H1 (cell line): Measurements from ENCODE around the gene LRP11. TPM values are rescaled to one million over a fixed set of nuclear protein-coding genes. Genes with fewer than 3 reads are reported as not detected.

Experiments used
- CTCF ChIA-PET: fragments of 300-600 bp; sonication (Branson Sonifier 250); formaldehyde crosslinking; loops from one replicate; lab custom pipeline; 2021; ENCODE audit not compliant: partially characterized antibody; lab: Charles Lee
- POLR2A ChIA-PET: fragments of 300-600 bp; sonication (Branson Sonifier 250); formaldehyde crosslinking; loops from one replicate; lab custom pipeline; 2021; ENCODE audit warnings: inconsistent platforms; ENCODE audit not compliant: partially characterized antibody; lab: Charles Lee
- DNase-seq, 2 experiments: peaks; one replicate each; pipeline versions ENCODE4 v3.0.0 to v3.0.0-alpha.2; 2010 to 2022; ENCODE audit warnings: low spot score in 2 of 2, low read depth in 1 of 2, mixed read lengths in 1 of 2
- FAIRE-seq: peaks from 2 replicates; lab custom pipeline; 2011; peaks lifted over from hg19 to GRCh38; lab: Jason Lieb, UNC
- H2AFZ ChIP-seq: 2 replicates; pipeline ENCODE4 v1.8.1; 2012; ENCODE audit warnings: low read length, inconsistent platforms
- H2AK5ac ChIP-seq: 2 replicates; pipeline ENCODE4 v1.6.1; 2013; ENCODE audit warnings: low read depth, low read length
- H2BK120ac ChIP-seq: replicated peaks from 2 replicates; pipeline ENCODE3; 2013; ENCODE audit warnings: low read depth, low read length, inconsistent platforms
- H2BK12ac ChIP-seq: 2 replicates; pipeline ENCODE4 v1.6.1; 2013; ENCODE audit warnings: low read depth, low read length
- H2BK15ac ChIP-seq: 2 replicates; pipeline ENCODE4 v1.6.1; 2013; ENCODE audit warnings: low read length
- H2BK20ac ChIP-seq: 2 replicates; pipeline ENCODE4 v1.6.1; 2013; ENCODE audit warnings: low read length
- H2BK5ac ChIP-seq: 2 replicates; pipeline ENCODE4 v1.6.1; 2013; ENCODE audit warnings: low read depth, low read length
- H3K14ac ChIP-seq: 2 replicates; pipeline ENCODE4 v1.6.1; 2013; ENCODE audit warnings: inconsistent platforms; ENCODE audit not compliant: insufficient read length
- H3K18ac ChIP-seq: 2 replicates; pipeline ENCODE4 v1.6.1; 2013; ENCODE audit warnings: low read length; ENCODE audit errors: extremely low read depth
- H3K23ac ChIP-seq: 2 replicates; pipeline ENCODE4 v1.6.1; 2013; ENCODE audit warnings: inconsistent platforms; ENCODE audit not compliant: insufficient read length
- H3K23me2 ChIP-seq: 2 replicates; pipeline ENCODE4 v1.6.1; 2013; ENCODE audit warnings: low read depth, low read length
- H3K27ac ChIP-seq: 2 replicates; pipeline ENCODE4 v1.6.1; 2011; ENCODE audit warnings: low read depth, low read length, inconsistent platforms
- H3K27me3 ChIP-seq, 4 experiments: replicated peaks in 1 of 4; 1 replicate in 1 of 4; 2 replicates in 3 of 4; pipeline versions ENCODE4 v1.6.1 to v1.8.1; 2011 to 2013; ENCODE audit warnings: low read length in 3 of 4, mild to moderate bottlenecking in 3 of 4, inconsistent platforms in 2 of 4, mixed read lengths in 2 of 4, moderate library complexity in 1 of 4; ENCODE audit not compliant: control insufficient read depth in 3 of 4, insufficient read depth in 3 of 4; ENCODE audit errors: extremely low read depth in 1 of 4
- H3K36me3 ChIP-seq, 4 experiments: 2 replicates each; pipeline versions ENCODE4 v1.6.1 to v1.8.1; 2011 to 2013; ENCODE audit warnings: mild to moderate bottlenecking in 4 of 4, low read length in 3 of 4, moderate library complexity in 2 of 4, control low read depth in 1 of 4, inconsistent platforms in 1 of 4; ENCODE audit not compliant: insufficient read depth in 4 of 4, control insufficient read depth in 2 of 4
- H3K4ac ChIP-seq: replicated peaks from 2 replicates; pipeline ENCODE3; 2013; ENCODE audit warnings: low read length, low read depth, mixed read lengths, inconsistent platforms; ENCODE audit not compliant: insufficient read length
- H3K4me1 ChIP-seq, 4 experiments: replicated peaks in 1 of 4; 1 replicate in 1 of 4; 2 replicates in 3 of 4; pipeline versions ENCODE4 v1.6.1 to v1.8.1; 2011 to 2013; ENCODE audit warnings: low read length in 3 of 4, inconsistent platforms in 2 of 4, mixed read lengths in 1 of 4; ENCODE audit not compliant: insufficient read depth in 4 of 4, control insufficient read depth in 3 of 4
- H3K4me2 ChIP-seq, 2 experiments: 2 replicates each; pipeline versions ENCODE4 v1.6.1 to v1.8.1; 2011 to 2013; ENCODE audit warnings: low read depth in 2 of 2, low read length in 2 of 2, control low read depth in 1 of 2, inconsistent platforms in 1 of 2, mild to moderate bottlenecking in 1 of 2; ENCODE audit not compliant: insufficient read depth in 1 of 2
- H3K4me3 ChIP-seq, 4 experiments: fragments of 200-600, 300-600 bp in 1 of 4; sonication (generic), shearing (Covaris generic), sonication (Bioruptor Twin) in 1 of 4; 2 replicates each; pipeline versions ENCODE4 v1.5.1 to v1.8.1; 2011 to 2016; ENCODE audit warnings: low read length in 4 of 4, low read depth in 3 of 4, control low read depth in 2 of 4, inconsistent platforms in 2 of 4, mild to moderate bottlenecking in 2 of 4, mixed read lengths in 1 of 4, moderate library complexity in 1 of 4; ENCODE audit not compliant: insufficient read depth in 2 of 4; ENCODE audit errors: extremely low read depth in 1 of 4
- H3K56ac ChIP-seq: replicated peaks from 2 replicates; pipeline ENCODE3; 2013; ENCODE audit warnings: low read depth, mild to moderate bottlenecking, mixed read lengths, low read length, inconsistent platforms; ENCODE audit not compliant: insufficient read length
- H3K79me1 ChIP-seq: 2 replicates; pipeline ENCODE4 v1.6.1; 2013; ENCODE audit warnings: low read depth, low read length, control low read depth
- H3K79me2 ChIP-seq, 2 experiments: 2 replicates each; pipeline versions ENCODE4 v1.6.1 to v1.8.1; 2012 to 2013; ENCODE audit warnings: low read length in 2 of 2, mild to moderate bottlenecking in 2 of 2, inconsistent platforms in 1 of 2; ENCODE audit not compliant: insufficient read depth in 2 of 2, control insufficient read depth in 1 of 2
- H3K9ac ChIP-seq, 4 experiments: replicated peaks in 1 of 4; 1 replicate in 1 of 4; 2 replicates in 3 of 4; pipeline versions ENCODE4 v1.6.1 to v1.8.1; 2011 to 2013; ENCODE audit warnings: low read depth in 3 of 4, low read length in 3 of 4, control low read depth in 2 of 4, mild to moderate bottlenecking in 2 of 4, moderate library complexity in 2 of 4, inconsistent platforms in 1 of 4; ENCODE audit errors: extremely low read depth in 1 of 4
- H3K9me3 ChIP-seq, 2 experiments: 2 replicates each; pipeline versions ENCODE4 v1.6.1 to v1.8.1; 2012 to 2013; ENCODE audit warnings: mild to moderate bottlenecking in 2 of 2, moderate library complexity in 2 of 2, control low read depth in 1 of 2, inconsistent platforms in 1 of 2, low read depth in 1 of 2, low read length in 1 of 2, mixed read lengths in 1 of 2; ENCODE audit not compliant: insufficient read depth in 2 of 2
- H4K20me1 ChIP-seq, 2 experiments: replicated peaks in 1 of 2; 2 replicates each; pipeline versions ENCODE3 to v1.8.1; 2011 to 2013; ENCODE audit warnings: inconsistent platforms in 2 of 2, low read length in 2 of 2, mild to moderate bottlenecking in 1 of 2; ENCODE audit not compliant: insufficient read depth in 2 of 2, control insufficient read depth in 1 of 2
- H4K5ac ChIP-seq: 2 replicates; pipeline ENCODE4 v1.6.1; 2013; ENCODE audit warnings: low read length, low read depth, mixed read lengths, inconsistent platforms; ENCODE audit not compliant: insufficient read length
- H4K8ac ChIP-seq: 2 replicates; pipeline ENCODE4 v1.8.0; 2013; ENCODE audit warnings: mild to moderate bottlenecking, moderate library complexity, low read length, inconsistent platforms; ENCODE audit not compliant: insufficient read depth; ENCODE audit errors: extremely low read depth
- H4K91ac ChIP-seq: replicated peaks from 2 replicates; pipeline ENCODE3; 2013; ENCODE audit warnings: low read length, mixed read lengths, inconsistent platforms; ENCODE audit not compliant: insufficient read length
- BRCA1 ChIP-seq: IDR thresholded peaks from 2 replicates; pipeline ENCODE4 v1.6.1; 2012; ENCODE audit warnings: low read depth, low read length, improper control_type of control experiment
- CHD1 ChIP-seq: IDR thresholded peaks from 2 replicates; pipeline ENCODE4 v1.6.1; 2012; ENCODE audit warnings: low read depth, low read length, improper control_type of control experiment
- CTBP2 ChIP-seq: IDR thresholded peaks from 2 replicates; pipeline ENCODE4 v1.7.0; 2011; ENCODE audit warnings: borderline replicate concordance, mild to moderate bottlenecking, moderate library complexity, mixed read lengths, low read length; ENCODE audit not compliant: insufficient read depth, insufficient read length
- EZH2 ChIP-seq: fragments of 200-600 bp; sonication (generic); IDR thresholded peaks from 2 replicates; pipeline ENCODE4 v1.7.1; 2012; ENCODE audit warnings: low read depth, mild to moderate bottlenecking, moderate library complexity, low read length, inconsistent platforms; ENCODE audit not compliant: severe bottlenecking
- GABPA ChIP-seq: IDR thresholded peaks from 2 replicates; pipeline ENCODE4 v1.6.1; 2011; ENCODE audit warnings: mild to moderate bottlenecking, low read length, moderate library complexity, borderline replicate concordance; ENCODE audit not compliant: insufficient read depth
- HDAC6 ChIP-seq: IDR thresholded peaks from one replicate; pipeline ENCODE4 v1.7.1; 2012; ENCODE audit warnings: low read depth, mild to moderate bottlenecking, inconsistent platforms, low read length, moderate library complexity
- KDM1A ChIP-seq: fragments of 200-600, 300-600 bp; sonication (generic); IDR thresholded peaks from 2 replicates; pipeline ENCODE4 v1.7.1; 2016; ENCODE audit warnings: mild to moderate bottlenecking, low read length, borderline replicate concordance
- RAD21 ChIP-seq, 2 experiments: IDR thresholded peaks in 1 of 2; conservative IDR thresholded peaks in 1 of 2; 2 replicates each; pipeline ENCODE4 v1.6.1; 2011; ENCODE audit warnings: low read depth in 2 of 2, low read length in 2 of 2, improper control_type of control experiment in 1 of 2, inconsistent platforms in 1 of 2, mild to moderate bottlenecking in 1 of 2, moderate library complexity in 1 of 2
- SP2 ChIP-seq: IDR thresholded peaks from 2 replicates; pipeline ENCODE4 v1.6.1; 2012; ENCODE audit warnings: mild to moderate bottlenecking, low read length, inconsistent platforms
- SP4 ChIP-seq: IDR thresholded peaks from 2 replicates; pipeline ENCODE4 v1.6.1; 2012; ENCODE audit warnings: low read length, inconsistent platforms
- TAF7 ChIP-seq: optimal IDR thresholded peaks from 2 replicates; pipeline ENCODE3; 2011; ENCODE audit warnings: low read depth, mild to moderate bottlenecking, inconsistent platforms, low read length, moderate library complexity, borderline replicate concordance
- YY1 ChIP-seq: IDR thresholded peaks from 2 replicates; pipeline ENCODE4 v1.6.1; 2011; ENCODE audit warnings: low read depth, mild to moderate bottlenecking, low read length
- WGBS, 2 experiments: shearing (Covaris generic) in 1 of 2; methylation state at CpG; one replicate each; pipeline versions ENCODE4 v1.1.6 to v1.1.7; 2013 to 2015; ENCODE audit warnings: low lambda C conversion rate in 2 of 2, mixed read lengths in 2 of 2, inconsistent platforms in 1 of 2, low coverage in 1 of 2, missing lambda C conversion rate in 1 of 2; ENCODE audit not compliant: insufficient replicate concordance in 2 of 2, insufficient coverage in 1 of 2, insufficient read length in 1 of 2; ENCODE audit errors: extremely low coverage in 1 of 2, missing lambda C conversion rate in 1 of 2; 5-methylcytosine and 5-hydroxymethylcytosine counted together
- polyA plus RNA-seq, 7 experiments: library from polyadenylated mRNA; depleted of rRNA in 3 of 7; stranded (reverse) in 5 of 7; unstranded in 2 of 7; fragments of >200 nt in 5 of 7; fragments of 200-250 nt in 2 of 7; gene quantifications; 1 replicate in 5 of 7; 2 replicates in 1 of 7; 4 replicates in 1 of 7; pipeline versions ENCODE4 v1.2.1 to v1.2.3, GENCODE V29; 2011 to 2013; ENCODE audit warnings: missing spikeins in 2 of 7, mixed read lengths in 2 of 7
- total RNA-seq: library from RNA; stranded (reverse); fragmentation: NEBNext Ultra II Directional; extraction: Animal tissue kit (Norgen Biotek cat#: 25700); gene quantifications from 2 replicates; pipeline ENCODE4 v1.2.1, GENCODE V29; 2021
- TF ChIP-seq, protein P1 (sequence below): IDR thresholded peaks from 2 replicates; pipeline ENCODE4 v1.6.1; 2012; ENCODE audit warnings: inconsistent platforms

The LRP11 gene
- total and polyA plus RNA-seq, 2 of the 8 experiments (the other 6 are each of a cell fraction or from before 2014, with no cell fraction given): 11.0 to 20.0 TPM

DNA sequence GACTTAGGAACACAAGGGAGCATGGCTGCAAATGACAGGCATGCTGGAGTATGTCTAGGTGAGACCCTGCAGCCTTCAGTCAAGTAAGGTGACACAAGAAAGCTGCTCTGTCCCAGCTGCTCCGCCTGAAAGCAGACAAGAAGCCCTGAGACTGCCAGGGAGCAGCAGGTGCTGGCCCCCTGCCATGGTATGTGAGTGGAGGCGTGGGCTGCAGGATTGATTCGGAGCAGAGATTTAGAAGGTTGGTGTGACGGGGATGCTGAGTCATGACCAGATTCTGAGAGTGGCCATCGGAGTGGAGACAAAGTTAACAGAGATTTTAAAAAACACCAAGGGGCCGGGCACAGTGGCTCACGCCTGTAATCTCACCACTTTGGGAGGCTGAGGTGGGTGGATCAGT lies 17.8 kb downstream of the LRP11 start:
- Histone ChIP-seq H4K8ac (no peak overlapping the region), H3K4ac (no peak overlapping the region), H2BK5ac (no peak overlapping the region), H3K4me2 (no peak overlapping the region), H2BK120ac (no peak overlapping the region), H2AFZ (no peak overlapping the region), H3K27ac (no peak overlapping the region), H3K9ac (no peak overlapping the region), H4K20me1 (peaks cover 0 to 2% of the 10 kb centered on the region in 2 experiments), H3K79me1 (no peaks in the 10 kb centered on the region), H4K91ac (no peak overlapping the region), H2BK12ac (no peak overlapping the region), H3K23me2 (no peaks in the 10 kb centered on the region), H3K9me3 (no peaks in the 10 kb centered on the region), H2AK5ac (no peak overlapping the region), H3K4me3 (no peak overlapping the region), H3K4me1 (no peaks in the 10 kb centered on the region), H3K56ac (no peak overlapping the region), H3K23ac (no peak overlapping the region), H3K18ac (no peak overlapping the region), H4K5ac (no peak overlapping the region), H3K79me2 (no peaks in the 10 kb centered on the region), H2BK15ac (no peak overlapping the region), H3K36me3 (no peaks in the 10 kb centered on the region), H3K14ac (no peak overlapping the region), H3K27me3 (no peaks in the 10 kb centered on the region), H2BK20ac (no peak overlapping the region)
- 80% methylated on average over 7 of the region's 7 CpGs; no CpG with 5 or more reads in 1 of the 2 experiments for WGBS, 2 experiments
- CTCF ChIA-PET: interaction anchor here (0.6 to 15.4 kb wide), 10 partner anchors 10 to 227 kb away, joined by 3 to 195 read pairs (median 4); no protein-coding TSS in a partner anchor
- POLR2A ChIA-PET: interaction anchor here (0.6 to 1.9 kb wide), 2 partner anchors 18 to 54 kb away, joined by 3 to 6 read pairs; partner anchors contain the start of gene LRP11
- DNase-seq (no peak), FAIRE-seq (no peak)
- TF ChIP-seq RAD21 (IDR thresholded peaks at IDR 0.05 in 1 of 2, conservative IDR thresholded peaks at IDR 0.05 in 1 of 2; ENCODE audit: low read depth in 2 of 2, low read length in 2 of 2) (no peak), EZH2 (no peak), KDM1A (no peak), TAF7 (no peak), GABPA (no peak), SP4 (no peak), CHD1 (no peak), CTBP2 (no peak), HDAC6 (no peak), SP2 (no peak), BRCA1 (no peak), YY1 (no peak)
- TF ChIP-seq, protein P1, sequence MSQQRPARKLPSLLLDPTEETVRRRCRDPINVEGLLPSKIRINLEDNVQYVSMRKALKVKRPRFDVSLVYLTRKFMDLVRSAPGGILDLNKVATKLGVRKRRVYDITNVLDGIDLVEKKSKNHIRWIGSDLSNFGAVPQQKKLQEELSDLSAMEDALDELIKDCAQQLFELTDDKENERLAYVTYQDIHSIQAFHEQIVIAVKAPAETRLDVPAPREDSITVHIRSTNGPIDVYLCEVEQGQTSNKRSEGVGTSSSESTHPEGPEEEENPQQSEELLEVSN: no peak
